C4-2B (cell line): Measurements from ENCODE around the gene RBM38.

Experiments used
- CTCF ChIP-seq: fragments of 450-650 bp; conservative IDR thresholded peaks from 2 replicates; pipeline ENCODE4 v1.5.1; 2017; ENCODE audit warnings: mild to moderate bottlenecking
- ZFX ChIP-seq: fragments of 450-650 bp; IDR thresholded peaks from 2 replicates; pipeline ENCODE4 v1.6.1; 2017

GRCh38 chr20:57451431-57451794, 60.2 kb downstream of the RBM38 start:
- TF ChIP-seq CTCF (no peak), ZFX (no peak)
